GM21381 (cell line): ENCODE data around the gene CFTR.
"Not testable (repeated sequence)": the region's sequence is repeated elsewhere in the genome, so short reads cannot be mapped to it uniquely, and the experiment has no call there.

ENCODE experiments used
- ATAC-seq: cut with Tn5 transposase; IDR thresholded peaks from one replicate; pipeline ENCODE4 v1.9.1; 2021; ENCODE audit warnings: mild to moderate bottlenecking, moderate library complexity; ENCODE audit not compliant: unreplicated experiment

Gene CFTR

DNA sequence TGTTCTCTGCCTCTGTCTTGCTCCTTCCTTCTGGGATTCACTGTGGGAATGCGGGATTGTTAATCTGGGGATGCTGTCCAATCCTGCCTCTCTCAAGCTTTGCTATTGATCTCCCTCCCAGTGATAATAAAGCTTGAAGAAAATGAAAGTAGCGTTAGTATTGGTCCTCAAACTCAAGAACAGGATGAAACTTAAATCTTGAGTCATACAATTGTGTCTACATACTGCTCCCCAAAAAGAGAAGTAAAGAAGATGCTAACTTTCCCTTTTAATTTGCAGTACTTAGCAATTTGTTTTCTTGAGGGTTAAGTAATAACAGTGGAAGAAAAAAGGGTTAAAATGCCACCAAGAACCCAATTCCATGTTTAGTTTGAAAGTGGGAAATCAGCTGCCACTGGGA, 13.6 kb downstream of the CFTR start:
- ATAC-seq = no peak

DNA sequence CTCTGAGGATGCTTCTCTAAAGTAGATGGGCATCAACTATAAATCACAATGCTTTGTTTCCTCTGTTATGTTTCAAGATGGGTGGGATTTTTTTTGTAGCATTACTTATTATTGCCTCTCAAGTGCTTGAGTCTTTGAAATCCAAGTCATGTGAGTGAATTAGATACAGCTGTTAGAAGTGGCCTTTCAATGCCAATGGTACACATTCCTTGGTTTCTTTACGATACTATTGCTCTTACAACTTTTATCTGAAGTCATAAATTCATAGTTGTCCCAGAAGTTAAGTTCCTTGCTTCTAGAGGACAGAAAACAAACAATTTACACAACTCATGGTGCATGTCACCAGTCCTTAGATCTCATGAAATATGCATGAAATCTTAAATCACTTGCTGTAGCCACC, 15.5 kb downstream of the CFTR start:
- no peak for ATAC-seq

DNA sequence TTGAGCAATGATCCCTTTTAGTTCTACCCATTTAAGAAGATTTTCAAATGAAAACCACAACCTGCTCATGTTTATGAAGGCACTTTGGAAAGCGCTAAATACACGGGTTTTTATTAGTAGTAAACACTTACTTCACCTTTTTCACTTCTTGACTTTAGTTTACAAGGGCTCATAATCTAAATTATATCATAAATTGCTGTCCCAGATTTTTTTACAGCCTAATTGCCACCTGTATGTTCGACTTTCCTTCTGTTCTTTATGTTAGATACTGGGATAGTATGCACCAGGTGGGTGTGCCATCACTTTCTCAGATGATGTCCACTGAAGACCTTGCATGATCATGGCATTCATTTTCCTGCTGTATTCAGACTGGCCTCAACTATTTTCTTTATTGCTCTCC, 22.5 kb downstream of the CFTR start:
- ATAC-seq = no peak

DNA sequence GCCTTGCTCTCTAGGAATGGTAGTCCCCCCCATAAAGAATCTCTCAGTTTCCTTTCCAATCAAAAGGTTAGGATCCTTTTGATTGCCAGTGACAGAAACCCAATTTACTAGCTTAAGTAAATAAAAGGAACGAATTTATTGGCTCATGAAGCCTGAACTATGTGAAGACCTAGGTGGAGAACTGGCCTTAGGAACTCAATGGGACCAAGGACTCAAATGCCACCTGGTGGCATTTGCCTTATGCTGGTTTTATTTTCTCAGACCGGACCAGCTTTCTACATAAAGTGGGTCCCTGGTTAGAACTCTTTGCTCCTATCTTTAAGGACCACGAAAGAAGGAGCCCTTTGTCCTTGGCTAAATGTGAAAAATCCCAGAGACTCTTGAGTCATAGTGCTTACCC, 25.4 kb downstream of the CFTR start:
- no peak for ATAC-seq

DNA sequence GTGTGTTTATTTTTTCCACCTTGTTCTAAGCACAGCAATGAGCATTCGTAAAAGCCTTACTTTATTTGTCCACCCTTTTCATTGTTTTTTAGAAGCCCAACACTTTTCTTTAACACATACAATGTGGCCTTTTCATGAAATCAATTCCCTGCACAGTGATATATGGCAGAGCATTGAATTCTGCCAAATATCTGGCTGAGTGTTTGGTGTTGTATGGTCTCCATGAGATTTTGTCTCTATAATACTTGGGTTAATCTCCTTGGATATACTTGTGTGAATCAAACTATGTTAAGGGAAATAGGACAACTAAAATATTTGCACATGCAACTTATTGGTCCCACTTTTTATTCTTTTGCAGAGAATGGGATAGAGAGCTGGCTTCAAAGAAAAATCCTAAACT, 28.9 kb downstream of the CFTR start:
- no peak for ATAC-seq

DNA sequence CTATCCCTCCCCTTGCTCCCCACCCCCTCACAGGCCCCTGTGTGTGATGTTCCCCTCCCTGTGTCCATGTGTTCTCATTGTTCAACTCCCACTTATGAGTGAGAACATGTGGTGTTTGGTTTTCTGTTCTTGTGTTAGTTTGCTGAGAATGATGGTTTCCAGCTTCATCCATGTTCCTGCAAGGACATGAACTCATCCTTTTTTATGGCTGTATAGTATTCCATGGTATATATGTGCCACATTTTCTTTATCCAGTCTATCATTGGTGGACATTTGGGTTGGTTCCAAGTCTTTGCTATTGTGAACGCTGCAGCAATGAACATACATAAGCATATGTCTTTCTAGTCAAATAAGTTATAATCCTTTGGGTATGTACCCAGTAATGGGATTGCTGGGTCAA, 37.4 kb downstream of the CFTR start:
- not testable (repeated sequence) for ATAC-seq

DNA sequence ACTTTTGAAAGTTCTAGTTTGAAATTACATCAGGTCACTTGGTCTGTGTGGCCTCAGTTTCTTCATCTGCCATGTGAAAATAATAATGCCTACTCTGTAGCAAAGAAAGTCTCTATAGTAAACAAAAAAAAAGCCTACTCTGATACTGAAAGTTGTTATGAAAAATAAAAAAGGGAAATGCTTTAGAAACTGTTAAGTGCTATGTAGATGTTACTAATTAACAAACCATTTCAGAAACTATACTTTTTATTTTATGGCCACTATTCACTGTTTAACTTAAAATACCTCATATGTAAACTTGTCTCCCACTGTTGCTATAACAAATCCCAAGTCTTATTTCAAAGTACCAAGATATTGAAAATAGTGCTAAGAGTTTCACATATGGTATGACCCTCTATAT, 50.6 kb downstream of the CFTR start:
- ATAC-seq = no peak

DNA sequence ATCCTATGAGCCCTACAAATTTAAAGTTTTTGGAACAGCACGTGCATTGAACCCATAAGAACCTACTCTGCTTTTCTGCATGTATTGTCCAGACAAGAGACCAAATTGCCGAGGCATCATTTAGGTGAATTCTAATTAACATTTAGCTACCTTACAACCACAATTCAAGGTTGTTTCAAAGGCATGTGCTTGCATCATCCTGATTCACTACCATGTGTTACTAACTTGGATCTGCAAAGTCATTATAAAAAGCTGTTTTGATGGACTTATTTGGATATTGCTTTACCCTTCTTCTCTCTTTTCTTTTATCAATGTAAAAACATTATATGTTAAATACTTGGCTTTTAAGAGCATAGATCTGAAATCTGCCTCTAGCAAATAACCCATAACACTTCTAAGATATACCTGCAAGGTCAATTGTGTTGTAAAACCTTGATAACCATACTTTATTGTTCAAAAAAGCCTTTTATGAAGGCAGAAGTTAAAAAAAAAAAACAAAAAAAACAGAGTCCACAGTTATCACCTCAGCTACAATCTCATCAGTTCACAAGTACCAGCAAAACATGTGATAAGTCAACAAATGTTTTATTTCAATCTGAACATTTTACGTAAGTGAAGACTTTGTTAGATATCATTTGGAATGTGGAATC, 51.9 kb downstream of the CFTR start:
- ATAC-seq = no peak

DNA sequence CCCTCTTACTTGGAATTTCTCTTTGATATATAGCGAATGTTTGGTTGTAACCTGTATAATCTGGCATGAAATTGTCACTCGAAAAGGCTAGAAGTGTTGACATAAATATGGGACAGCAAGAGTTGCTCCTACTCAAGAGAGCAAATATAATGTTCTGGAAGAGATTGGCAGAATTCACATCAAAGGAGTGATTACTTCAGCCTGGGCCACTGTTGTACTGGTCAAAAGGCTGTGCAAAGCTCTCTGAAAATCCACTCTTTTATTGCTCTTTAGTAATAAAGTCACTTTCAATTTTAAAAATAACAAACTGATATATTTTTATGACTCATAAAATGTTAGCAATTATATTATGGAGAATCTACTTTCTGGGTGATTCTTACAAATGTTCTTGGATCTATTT, 58.2 kb downstream of the CFTR start:
- no peak for ATAC-seq

DNA sequence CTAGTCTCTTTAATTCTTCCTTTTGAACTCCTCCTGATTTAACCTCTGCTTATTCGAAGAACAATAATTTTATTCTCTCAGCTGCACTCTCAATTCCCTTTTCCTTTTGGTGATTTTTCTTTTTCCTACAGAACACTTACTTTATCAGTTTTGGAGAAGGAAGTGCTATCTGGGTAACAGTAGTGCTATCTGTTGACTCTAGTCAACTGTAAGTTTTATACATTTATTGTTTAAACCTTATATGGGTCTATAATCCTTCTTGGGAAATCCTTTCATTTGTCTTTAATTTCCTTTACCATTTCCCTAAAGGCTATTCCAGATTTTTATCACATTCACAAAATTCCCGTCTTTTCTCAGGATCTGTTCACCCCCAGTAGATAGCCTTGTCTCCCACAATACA, 64.2 kb downstream of the CFTR start:
- ATAC-seq = no peak

DNA sequence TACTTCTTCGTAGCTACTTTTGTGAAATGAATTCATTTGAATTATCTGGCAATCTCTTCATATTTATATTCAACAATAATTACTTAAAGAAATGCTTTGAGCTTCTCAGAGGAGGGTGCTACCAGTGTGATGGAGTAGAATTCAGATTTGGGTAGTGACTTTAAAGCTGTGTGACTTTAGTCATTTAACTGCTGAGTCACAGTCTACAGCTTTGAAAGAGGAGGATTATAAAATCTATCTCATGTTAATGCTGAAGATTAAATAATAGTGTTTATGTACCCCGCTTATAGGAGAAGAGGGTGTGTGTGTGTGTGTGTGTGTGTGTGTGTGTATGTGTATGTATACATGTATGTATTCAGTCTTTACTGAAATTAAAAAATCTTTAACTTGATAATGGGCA, 68.2 kb downstream of the CFTR start:
- ATAC-seq = no peak

DNA sequence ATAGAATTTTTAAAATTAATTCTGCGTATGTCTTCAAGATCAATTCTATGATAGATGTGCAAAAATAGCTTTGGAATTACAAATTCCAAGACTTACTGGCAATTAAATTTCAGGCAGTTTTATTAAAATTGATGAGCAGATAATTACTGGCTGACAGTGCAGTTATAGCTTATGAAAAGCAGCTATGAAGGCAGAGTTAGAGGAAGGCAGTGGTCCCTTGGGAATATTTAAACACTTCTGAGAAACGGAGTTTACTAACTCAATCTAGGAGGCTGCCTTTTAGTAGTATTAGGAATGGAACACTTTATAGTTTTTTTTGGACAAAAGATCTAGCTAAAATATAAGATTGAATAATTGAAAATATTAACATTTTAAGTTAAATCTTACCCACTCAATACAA, 70.8 kb downstream of the CFTR start:
- ATAC-seq = no peak

DNA sequence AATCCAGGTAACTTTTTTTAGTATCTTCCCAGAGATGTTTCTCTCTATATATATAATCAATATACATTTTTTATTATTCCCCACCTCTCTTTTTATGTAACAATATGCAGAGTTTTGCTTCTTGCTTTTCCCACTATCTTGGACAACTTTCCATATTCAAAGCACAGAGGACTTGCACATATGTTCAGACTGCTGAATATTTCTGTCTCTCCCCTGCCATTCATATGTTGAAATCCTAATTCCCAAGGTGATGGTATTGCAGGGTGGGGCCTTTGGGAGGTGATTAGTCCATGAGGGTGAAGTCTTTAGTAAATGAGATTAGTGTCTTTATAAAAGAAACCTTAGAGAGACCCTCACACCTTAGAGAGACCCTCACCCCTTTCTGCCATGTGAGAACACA, 72.8 kb downstream of the CFTR start:
- ATAC-seq = no peak

DNA sequence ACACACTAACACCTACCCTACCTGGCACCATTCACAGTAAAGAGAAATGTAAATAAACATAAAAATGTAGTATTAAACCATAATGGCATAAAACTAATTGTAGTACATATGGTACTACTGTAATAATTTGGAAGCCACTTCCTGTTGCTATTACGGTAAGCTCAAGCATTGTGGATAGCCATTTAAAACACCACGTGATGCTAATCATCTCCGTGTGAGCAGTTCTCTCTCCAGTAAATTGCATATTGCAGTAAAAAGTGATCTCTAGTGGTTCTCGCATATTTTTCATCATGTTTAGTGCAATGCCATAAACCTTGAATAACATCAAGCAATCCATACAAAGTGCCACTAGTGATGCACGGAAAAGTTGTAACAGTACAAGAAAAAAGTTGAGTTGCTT, 75.4 kb downstream of the CFTR start:
- ATAC-seq = no peak

DNA sequence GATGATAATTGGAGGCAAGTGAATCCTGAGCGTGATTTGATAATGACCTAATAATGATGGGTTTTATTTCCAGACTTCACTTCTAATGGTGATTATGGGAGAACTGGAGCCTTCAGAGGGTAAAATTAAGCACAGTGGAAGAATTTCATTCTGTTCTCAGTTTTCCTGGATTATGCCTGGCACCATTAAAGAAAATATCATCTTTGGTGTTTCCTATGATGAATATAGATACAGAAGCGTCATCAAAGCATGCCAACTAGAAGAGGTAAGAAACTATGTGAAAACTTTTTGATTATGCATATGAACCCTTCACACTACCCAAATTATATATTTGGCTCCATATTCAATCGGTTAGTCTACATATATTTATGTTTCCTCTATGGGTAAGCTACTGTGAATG, 79.6 kb downstream of the CFTR start:
- no peak for ATAC-seq

DNA sequence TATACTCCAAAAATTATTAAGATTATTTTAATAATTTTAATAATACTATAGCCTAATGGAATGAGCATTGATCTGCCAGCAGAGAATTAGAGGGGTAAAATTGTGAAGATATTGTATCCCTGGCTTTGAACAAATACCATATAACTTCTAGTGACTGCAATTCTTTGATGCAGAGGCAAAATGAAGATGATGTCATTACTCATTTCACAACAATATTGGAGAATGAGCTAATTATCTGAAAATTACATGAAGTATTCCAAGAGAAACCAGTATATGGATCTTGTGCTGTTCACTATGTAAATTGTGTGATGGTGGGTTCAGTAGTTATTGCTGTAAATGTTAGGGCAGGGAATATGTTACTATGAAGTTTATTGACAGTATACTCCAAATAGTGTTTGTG, 80.2 kb downstream of the CFTR start:
- no peak for ATAC-seq

DNA sequence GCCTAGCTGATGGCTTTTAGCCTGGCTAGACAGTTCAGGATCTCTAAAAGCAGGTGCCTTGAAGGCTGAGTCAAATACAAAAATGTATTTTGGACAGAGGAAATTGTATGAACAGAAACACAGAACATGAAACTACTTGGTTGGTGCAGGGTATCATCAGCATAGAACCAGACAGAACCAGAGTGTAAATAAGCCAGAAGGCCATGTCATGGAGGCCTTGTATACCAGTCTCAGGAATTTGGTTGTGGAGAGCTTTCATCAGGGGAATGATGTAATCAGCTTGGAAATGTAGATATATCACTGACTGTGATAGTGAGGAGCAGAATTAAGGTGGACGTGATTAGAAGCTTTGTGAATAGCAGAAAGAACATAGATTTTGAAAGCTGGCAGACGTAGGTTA, 82.9 kb downstream of the CFTR start:
- ATAC-seq = no peak

DNA sequence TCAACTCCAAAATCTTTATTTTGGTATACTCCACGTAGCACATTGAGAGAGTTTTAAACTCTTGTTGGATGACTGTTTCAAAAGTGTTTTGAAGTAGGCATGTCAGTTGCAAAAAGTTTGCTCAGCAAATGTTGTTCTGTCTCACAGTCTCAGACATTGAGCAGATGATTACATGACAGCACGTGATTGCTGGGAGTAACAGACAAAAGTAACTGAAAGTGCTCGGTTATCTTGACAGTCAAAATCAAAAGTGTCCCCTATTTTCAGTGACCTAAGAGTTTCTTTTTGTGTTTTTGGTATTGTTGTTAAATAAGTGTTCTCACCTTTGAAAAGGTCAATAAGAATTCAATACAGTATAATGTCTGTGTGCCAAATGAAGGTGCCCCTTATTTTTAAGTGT, 84.3 kb downstream of the CFTR start:
- ATAC-seq = no peak

DNA sequence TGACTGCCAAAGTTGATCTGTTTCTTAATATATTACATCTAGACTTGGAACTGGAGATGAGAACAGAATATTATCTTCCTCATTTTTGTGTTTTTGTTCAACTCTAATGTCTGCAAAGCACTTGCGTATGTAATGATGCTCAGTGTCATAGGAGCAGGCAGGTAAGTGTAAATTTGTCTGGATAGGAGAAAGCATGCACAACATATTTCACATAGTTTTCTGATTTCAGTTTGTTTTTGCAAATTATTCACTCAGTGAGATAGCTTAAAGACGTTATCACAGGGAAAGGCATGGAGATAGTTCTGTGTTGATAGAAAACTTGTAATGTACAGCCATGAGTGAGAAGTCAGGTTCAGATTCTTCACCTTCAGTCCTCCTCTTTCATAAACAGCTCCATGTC, 84.8 kb downstream of the CFTR start:
- no peak for ATAC-seq

DNA sequence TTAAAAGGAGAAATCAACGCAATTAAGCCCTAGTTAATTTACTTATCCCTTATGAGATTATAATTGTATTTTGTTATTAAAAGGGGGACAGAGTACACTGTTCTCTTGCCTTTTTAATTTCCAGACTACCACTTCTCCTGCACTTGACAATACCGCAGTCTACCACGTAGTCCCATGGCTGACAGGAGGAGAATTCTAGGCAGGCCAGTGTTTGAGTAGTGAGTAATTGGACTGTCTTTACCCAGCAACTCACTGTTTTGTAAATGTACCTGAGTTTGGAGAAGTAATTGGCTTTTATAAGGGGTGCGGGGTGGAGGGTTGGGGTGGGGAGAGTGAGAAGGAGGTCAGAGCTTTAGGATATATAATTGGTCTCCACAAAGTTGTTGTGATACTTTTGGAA, 85.4 kb downstream of the CFTR start:
- no peak for ATAC-seq

DNA sequence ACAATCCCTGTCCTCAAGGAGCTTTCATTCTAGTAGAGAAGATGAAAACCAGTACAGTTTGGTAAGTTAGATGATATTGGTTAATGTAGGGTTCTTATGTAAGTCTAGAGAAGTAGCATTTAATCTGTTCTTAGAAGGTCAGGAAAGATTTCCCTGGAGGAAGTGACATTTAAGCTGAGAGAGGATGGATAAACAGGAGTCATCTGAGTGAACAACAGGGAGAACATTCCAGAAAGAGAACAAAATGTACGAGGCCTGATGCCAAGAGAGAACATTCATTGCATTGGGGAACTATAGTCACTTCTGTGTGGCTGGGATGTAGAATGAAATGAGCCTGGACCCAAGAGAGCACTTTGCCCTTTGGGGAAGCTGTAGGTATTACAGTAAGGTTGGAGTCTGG, 88.0 kb downstream of the CFTR start:
- no peak for ATAC-seq

DNA sequence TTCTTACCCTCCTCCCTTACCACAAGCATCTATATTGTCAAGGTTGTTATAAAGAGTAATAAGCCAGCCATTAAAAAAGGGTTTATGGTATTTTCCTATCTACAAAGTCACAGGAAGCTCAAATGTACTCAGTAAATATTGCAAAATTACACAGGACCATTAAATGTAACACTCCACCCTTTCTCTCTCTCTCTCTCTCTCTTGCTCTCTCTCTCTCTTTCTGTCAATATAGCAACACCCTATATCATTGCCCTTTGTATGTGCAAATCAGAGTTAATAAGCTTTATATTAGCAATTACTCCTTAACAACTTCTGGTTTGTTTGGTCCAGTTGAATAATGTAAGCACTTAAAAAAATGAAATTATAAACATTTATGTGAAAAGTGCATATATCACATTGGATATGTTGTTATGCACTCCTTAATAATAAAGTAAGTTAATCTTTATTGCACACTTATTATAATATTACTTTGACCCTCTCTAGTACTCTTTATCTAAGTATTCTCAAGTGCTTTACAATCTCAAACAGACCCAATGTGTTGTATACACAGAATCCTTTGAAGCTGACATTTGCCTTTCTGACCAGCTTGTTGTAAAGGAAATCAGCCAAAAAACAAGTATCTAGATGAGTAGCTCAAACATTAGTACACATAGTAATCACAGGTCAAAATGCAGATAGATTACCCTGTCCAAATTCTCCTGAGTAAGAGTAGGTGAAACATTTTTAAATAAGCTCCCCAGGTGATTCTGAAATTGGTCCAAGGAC, 93.2 kb downstream of the CFTR start:
- ATAC-seq = no peak

DNA sequence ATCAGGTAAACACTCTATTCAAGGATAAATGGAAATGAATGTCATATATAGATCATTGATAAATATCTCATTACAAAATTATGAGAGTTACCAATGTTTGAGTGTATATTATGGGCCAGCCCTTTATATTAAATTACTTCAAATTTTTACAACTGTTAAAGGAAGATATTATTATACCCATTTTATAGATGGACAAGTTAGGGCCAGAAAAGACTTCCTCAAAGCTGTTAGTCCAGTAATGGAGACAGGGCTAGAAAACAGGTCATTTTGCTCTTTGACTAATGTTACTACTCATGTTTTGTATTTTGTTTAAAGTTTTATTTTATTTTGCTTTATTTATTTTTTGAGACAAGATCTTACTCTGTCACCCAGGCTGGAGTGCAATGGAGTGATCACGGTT, 101.6 kb downstream of the CFTR start:
- no peak for ATAC-seq
